ENCODE measurements around the gene ATG9A. TPM values are rescaled to one million over a fixed set of nuclear protein-coding genes. Genes with fewer than 3 reads are reported as not detected.

ATG9A gene
- total and polyA plus RNA-seq, 2 experiments from 2014 or later = 35.7 to 57.8 TPM

DNA sequence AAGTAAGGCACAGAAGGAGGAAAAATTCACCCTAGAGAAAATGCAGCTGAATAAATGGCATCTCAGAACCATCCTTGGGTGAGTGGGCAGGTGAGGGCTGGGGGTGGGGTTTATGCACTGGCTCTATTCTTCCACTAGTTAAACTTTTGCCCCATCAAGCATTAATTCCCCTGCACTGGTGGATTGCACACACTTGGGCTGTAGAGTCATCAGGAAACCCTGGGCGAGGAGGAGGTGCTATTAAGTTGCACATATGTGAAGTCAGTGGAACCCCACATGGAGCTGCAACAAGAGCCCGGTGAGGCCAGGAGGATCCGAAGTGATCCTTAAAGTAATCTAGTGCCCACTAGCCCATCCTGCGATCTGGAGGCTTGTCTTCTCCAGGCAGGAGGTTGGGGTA lies 42.9 kb upstream of the ATG9A start:
- H2AFZ ChIP-seq = no peak overlapping the region
- H3K27ac ChIP-seq = no peak overlapping the region
- H4K20me1 ChIP-seq (ENCODE audit: insufficient read depth, poor library complexity, severe bottlenecking) = no peaks in the 10 kb centered on the region
- H3K9me2 ChIP-seq (replicated peaks; ENCODE audit: insufficient read depth) = no peaks in the 10 kb centered on the region
- no peak overlapping the region for H3K4me2 ChIP-seq
- H3K36me3 ChIP-seq (replicated peaks; ENCODE audit: insufficient read depth, low read depth) = no peaks in the 10 kb centered on the region
- no peaks in the 10 kb centered on the region for H3K79me2 ChIP-seq
- 93% methylated on average over 4 of the region's 4 CpGs for WGBS (ENCODE audit: low lambda C conversion rate, missing lambda C conversion rate)
- TF ChIP-seq, protein P1, sequence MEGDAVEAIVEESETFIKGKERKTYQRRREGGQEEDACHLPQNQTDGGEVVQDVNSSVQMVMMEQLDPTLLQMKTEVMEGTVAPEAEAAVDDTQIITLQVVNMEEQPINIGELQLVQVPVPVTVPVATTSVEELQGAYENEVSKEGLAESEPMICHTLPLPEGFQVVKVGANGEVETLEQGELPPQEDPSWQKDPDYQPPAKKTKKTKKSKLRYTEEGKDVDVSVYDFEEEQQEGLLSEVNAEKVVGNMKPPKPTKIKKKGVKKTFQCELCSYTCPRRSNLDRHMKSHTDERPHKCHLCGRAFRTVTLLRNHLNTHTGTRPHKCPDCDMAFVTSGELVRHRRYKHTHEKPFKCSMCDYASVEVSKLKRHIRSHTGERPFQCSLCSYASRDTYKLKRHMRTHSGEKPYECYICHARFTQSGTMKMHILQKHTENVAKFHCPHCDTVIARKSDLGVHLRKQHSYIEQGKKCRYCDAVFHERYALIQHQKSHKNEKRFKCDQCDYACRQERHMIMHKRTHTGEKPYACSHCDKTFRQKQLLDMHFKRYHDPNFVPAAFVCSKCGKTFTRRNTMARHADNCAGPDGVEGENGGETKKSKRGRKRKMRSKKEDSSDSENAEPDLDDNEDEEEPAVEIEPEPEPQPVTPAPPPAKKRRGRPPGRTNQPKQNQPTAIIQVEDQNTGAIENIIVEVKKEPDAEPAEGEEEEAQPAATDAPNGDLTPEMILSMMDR (IDR thresholded peaks at IDR 0.05; ENCODE audit: poor library complexity) = no peak
- TF ChIP-seq EZH2 (IDR thresholded peaks at IDR 0.05; ENCODE audit: borderline replicate concordance) (no peak), EZH2phosphoT487 (IDR thresholded peaks at IDR 0.05; ENCODE audit: low read depth, severe bottlenecking, unreplicated experiment) (no peak)
- H3K4me3 ChIP-seq = no peak overlapping the region
- H3K4me1 ChIP-seq (ENCODE audit: insufficient read depth) = no peaks in the 10 kb centered on the region
- no peaks in the 10 kb centered on the region for H3K27me3 ChIP-seq
- no peaks in the 10 kb centered on the region for H3K9me3 ChIP-seq (ENCODE audit: low read depth)
- DNase-seq (ENCODE audit: low spot score) = no peak

DNA sequence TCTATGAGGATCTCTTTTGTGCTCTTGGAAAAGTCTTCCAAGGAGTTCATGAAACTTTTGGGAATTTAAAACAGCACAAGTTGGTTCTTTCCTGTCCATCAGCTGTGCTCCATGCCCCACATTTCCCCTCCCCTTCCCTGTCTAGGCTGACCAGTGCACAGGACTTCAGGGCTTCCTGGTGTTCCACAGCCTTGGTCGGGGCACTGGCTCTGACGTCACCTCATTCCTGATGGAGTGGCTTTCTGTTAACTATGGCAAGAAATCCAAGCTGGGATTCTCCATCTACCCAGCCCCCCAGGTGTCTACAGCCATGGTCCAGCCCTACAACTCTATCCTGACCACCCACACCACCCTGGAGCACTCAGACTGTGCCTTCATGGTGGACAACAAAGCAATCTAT lies 41.6 kb upstream of the ATG9A start:
- Histone ChIP-seq H3K27me3 (no peaks in the 10 kb centered on the region), H3K79me2 (no peaks in the 10 kb centered on the region), H4K20me1 (ENCODE audit: insufficient read depth, poor library complexity, severe bottlenecking) (no peaks in the 10 kb centered on the region), H3K9me2 (replicated peaks; ENCODE audit: insufficient read depth) (no peaks in the 10 kb centered on the region), H2AFZ (no peak overlapping the region), H3K4me2 (no peak overlapping the region), H3K4me3 (no peak overlapping the region), H3K36me3 (replicated peaks; ENCODE audit: insufficient read depth, low read depth) (no peaks in the 10 kb centered on the region), H3K9me3 (ENCODE audit: low read depth) (no peaks in the 10 kb centered on the region), H3K27ac (no peak overlapping the region), H3K4me1 (ENCODE audit: insufficient read depth) (no peaks in the 10 kb centered on the region)
- no peak for DNase-seq (ENCODE audit: low spot score)
- TF ChIP-seq EZH2 (IDR thresholded peaks at IDR 0.05; ENCODE audit: borderline replicate concordance) (no peak), EZH2phosphoT487 (IDR thresholded peaks at IDR 0.05; ENCODE audit: low read depth, severe bottlenecking, unreplicated experiment) (no peak)
- TF ChIP-seq, protein P1 (IDR thresholded peaks at IDR 0.05; ENCODE audit: poor library complexity) = no peak
- 88% methylated on average over 2 of the region's 2 CpGs for WGBS (ENCODE audit: low lambda C conversion rate, missing lambda C conversion rate)

DNA sequence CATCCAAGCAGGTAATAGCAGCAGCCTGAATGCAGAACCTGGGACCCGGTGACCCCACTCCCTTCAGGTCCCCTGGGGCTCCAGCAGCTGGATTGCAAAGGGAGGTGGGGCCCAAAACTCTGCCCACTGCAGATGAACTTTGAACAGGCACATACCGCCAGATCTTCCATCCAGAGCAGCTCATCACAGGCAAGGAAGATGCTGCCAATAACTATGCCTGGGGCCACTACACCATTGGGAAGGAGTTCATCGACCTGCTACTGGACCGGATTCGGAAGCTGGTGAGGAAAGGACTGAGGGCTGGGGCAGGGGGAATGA lies 40.6 kb upstream of the ATG9A start:
- TF ChIP-seq EZH2 (IDR thresholded peaks at IDR 0.05; ENCODE audit: borderline replicate concordance) = no peak
- no peak for TF ChIP-seq EZH2phosphoT487 (IDR thresholded peaks at IDR 0.05; ENCODE audit: low read depth, severe bottlenecking, unreplicated experiment)
- TF ChIP-seq, protein P1 (IDR thresholded peaks at IDR 0.05; ENCODE audit: poor library complexity) = no peak
- no peak overlapping the region for H3K27ac ChIP-seq
- H3K27me3 ChIP-seq = no peaks in the 10 kb centered on the region
- H3K9me2 ChIP-seq (replicated peaks; ENCODE audit: insufficient read depth) = no peaks in the 10 kb centered on the region
- no peaks in the 10 kb centered on the region for H4K20me1 ChIP-seq (ENCODE audit: insufficient read depth, poor library complexity, severe bottlenecking)
- no peaks in the 10 kb centered on the region for H3K36me3 ChIP-seq (replicated peaks; ENCODE audit: insufficient read depth, low read depth)
- WGBS (ENCODE audit: low lambda C conversion rate, missing lambda C conversion rate) = 85% methylated on average over 5 of the region's 5 CpGs
- H3K79me2 ChIP-seq = no peaks in the 10 kb centered on the region
- no peak overlapping the region for H3K4me3 ChIP-seq
- H2AFZ ChIP-seq = no peak overlapping the region
- no peaks in the 10 kb centered on the region for H3K9me3 ChIP-seq (ENCODE audit: low read depth)
- no peaks in the 10 kb centered on the region for H3K4me1 ChIP-seq (ENCODE audit: insufficient read depth)
- no peak overlapping the region for H3K4me2 ChIP-seq
- no peak for DNase-seq (ENCODE audit: low spot score)
